GM12801 (cell line): ENCODE data around the gene SYNDIG1L.

Source experiments
- CTCF ChIP-seq: IDR thresholded peaks from one replicate; pipeline ENCODE4 v1.5.1; 2011; ENCODE audit warnings: control low read depth; ENCODE audit not compliant: insufficient read length; ENCODE audit errors: extremely low read depth

The SYNDIG1L gene

DNA sequence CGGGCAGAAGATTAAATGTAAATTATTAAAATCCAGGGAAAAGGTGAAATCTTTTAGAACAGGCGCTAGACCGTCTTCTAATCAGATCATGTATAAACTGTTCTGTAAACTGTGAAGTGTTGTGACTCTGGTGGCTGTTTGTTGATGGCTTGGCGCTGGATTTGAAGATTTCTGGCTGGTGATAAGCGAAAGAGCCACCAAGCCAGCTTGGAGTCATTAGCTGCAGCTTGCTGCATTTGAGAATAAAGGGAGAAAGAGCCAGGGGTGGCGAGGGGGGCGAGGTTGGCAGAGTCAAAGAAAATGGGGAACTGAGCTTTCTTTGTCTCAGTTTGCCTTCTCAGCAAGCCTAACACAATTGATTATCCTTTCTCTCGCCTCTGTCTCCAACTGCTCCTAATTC lies 8.0 kb downstream of the SYNDIG1L start:
- no peak for TF ChIP-seq CTCF

DNA sequence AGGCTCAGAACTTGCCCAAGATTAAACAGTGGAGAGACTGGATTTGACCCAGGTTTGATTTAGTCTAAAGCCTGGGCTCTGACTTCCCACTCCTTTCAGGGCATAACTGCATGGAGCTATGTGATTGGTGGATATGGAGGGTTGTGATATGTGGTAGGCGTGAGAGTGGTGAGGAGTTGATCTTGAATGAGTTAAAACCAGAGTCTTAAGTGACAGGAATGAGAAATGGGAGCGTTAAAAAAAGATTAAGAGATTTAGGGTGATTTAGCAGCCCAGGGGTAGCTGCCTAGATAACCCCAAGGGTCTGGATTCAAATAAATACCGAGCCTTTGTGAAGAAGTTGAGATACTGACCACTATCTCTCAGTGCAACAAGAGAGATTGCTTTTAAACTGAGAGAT lies 8.4 kb downstream of the SYNDIG1L start:
- no peak for TF ChIP-seq CTCF

- TF ChIP-seq CTCF = no peak
Observed at GRCh38 chr14:74417201-74417600, 8.8 kb downstream of the SYNDIG1L start.

DNA sequence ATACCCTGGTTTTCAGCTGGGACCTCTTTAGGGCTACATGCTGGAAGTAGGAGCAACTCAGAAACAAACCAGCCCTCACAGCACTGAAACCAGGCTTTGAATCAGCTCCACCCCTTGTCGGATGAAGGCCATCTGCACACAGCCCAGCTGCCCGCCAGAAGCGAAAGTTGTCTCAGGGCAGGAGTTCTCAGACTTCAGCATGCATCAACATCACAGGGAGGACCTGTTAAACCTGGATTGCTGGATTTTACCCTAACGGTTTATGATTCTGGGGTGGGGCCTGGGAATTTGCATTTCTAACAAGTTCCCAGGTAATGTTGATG lies 10.9 kb downstream of the SYNDIG1L start:
- no peak for TF ChIP-seq CTCF

DNA sequence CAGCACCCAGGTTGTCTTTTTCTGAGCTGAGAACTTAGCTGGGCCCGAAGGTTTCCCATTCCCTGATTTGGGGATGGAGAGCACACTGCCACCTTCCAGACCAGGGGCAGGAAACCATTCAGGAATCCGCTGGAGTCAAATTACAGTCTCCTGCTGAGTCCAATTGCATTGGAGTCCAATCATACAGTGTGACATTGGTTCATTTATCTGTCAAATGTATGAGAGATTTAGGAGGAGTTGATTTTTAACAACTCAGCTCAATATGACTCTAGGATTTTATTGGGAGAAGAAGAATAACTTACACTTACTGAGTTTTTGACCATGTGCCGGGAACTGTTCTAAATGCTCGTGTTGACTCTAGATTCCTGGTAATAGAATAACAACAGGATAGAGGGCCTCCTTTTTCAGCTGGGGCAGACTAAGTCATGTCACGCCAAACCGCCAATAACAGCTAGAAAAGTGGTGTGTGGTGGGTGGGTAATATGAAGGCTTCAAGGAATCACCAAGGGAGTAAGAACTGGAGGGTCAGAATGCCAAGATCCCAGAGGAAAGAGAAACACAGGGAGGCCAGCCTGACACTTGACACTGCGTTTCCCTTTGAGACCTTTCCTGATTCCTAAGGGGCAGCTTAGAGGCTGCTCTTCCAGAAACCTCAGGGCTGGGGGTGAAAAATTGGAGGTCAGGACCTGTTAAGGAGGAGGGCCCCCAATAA lies 11.5 kb downstream of the SYNDIG1L start:
- TF ChIP-seq CTCF = no peak

GRCh38 chr14:74413627-74414026 lies 12.4 kb downstream of the SYNDIG1L start:
- TF ChIP-seq CTCF = no peak

DNA sequence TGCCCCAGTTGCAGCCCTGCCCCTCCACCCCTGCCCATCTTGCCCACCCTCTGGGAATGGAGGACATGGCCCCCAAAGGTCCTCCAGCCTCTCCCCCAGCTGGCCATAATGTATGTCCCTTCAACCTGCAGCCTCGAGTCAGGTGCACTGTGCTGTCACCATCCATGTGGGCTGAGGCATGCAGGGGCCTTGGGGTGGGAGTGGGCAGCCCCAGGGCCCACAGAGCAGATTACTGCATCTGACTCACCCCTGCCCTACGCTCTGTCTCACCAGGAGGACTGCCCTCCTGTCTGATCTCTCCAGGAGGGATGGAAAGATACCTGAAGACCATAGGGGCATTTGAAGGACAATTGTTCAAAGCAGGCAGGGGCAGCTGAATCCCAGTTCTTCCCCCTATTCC lies 13.3 kb downstream of the SYNDIG1L start:
- TF ChIP-seq CTCF = no peak
